ENCODE measurements around the gene ZIC1. TPM values are rescaled to one million over a fixed set of nuclear protein-coding genes. Genes with fewer than 3 reads are reported as not detected.

The ZIC1 gene
- total RNA-seq, 1 experiment from 2014 or later: not detected

GRCh38 chr3:147416931-147417330 is 7.8 kb downstream of the ZIC1 start:
- in situ Hi-C loops (cut with HindIII; ENCODE audit: low pct_unique_long_range_greater_than_20kb, low sequenced_read_pairs): no loop called here
- DNase-seq (ENCODE audit: low read depth): no peak

- in situ Hi-C loops (cut with HindIII; ENCODE audit: low pct_unique_long_range_greater_than_20kb, low sequenced_read_pairs): no loop called here
- no peak for DNase-seq (ENCODE audit: low read depth)
Observed at GRCh38 chr3:147417551-147418295, 8.6 kb downstream of the ZIC1 start.

GRCh38 chr3:147418371-147418781 is 9.2 kb downstream of the ZIC1 start:
- in situ Hi-C loops (cut with HindIII; ENCODE audit: low pct_unique_long_range_greater_than_20kb, low sequenced_read_pairs): no loop called here
- no peak for DNase-seq (ENCODE audit: low read depth)

- in situ Hi-C loops (cut with HindIII; ENCODE audit: low pct_unique_long_range_greater_than_20kb, low sequenced_read_pairs): no loop called here
- DNase-seq (ENCODE audit: low read depth): no peak
Observed at GRCh38 chr3:147418808-147419701, 9.9 kb downstream of the ZIC1 start.

GRCh38 chr3:147419781-147420224 is 10.6 kb downstream of the ZIC1 start:
- DNase-seq (ENCODE audit: low read depth): no peak
- in situ Hi-C loops (cut with HindIII; ENCODE audit: low pct_unique_long_range_greater_than_20kb, low sequenced_read_pairs): no loop called here

- in situ Hi-C loops (cut with HindIII; ENCODE audit: low pct_unique_long_range_greater_than_20kb, low sequenced_read_pairs): no loop called here
- no peak for DNase-seq (ENCODE audit: low read depth)
Observed at GRCh38 chr3:147420353-147421183, 11.4 kb downstream of the ZIC1 start.

- in situ Hi-C loops (cut with HindIII; ENCODE audit: low pct_unique_long_range_greater_than_20kb, low sequenced_read_pairs): no loop called here
- no peak for DNase-seq (ENCODE audit: low read depth)
Observed at GRCh38 chr3:147421184-147421912, 12.2 kb downstream of the ZIC1 start.

GRCh38 chr3:147422196-147422595 is 13.0 kb downstream of the ZIC1 start:
- DNase-seq (ENCODE audit: low read depth): no peak
- in situ Hi-C loops (cut with HindIII; ENCODE audit: low pct_unique_long_range_greater_than_20kb, low sequenced_read_pairs): no loop called here

- DNase-seq (ENCODE audit: low read depth): no peak
- in situ Hi-C loops (cut with HindIII; ENCODE audit: low pct_unique_long_range_greater_than_20kb, low sequenced_read_pairs): no loop called here
Observed at GRCh38 chr3:147422601-147423536, 13.7 kb downstream of the ZIC1 start.

- no peak for DNase-seq (ENCODE audit: low read depth)
- in situ Hi-C loops (cut with HindIII; ENCODE audit: low pct_unique_long_range_greater_than_20kb, low sequenced_read_pairs): no loop called here
Observed at GRCh38 chr3:147423537-147423797, 14.3 kb downstream of the ZIC1 start.

GRCh38 chr3:147423798-147424580 is 14.8 kb downstream of the ZIC1 start:
- no peak for DNase-seq (ENCODE audit: low read depth)
- in situ Hi-C loops (cut with HindIII; ENCODE audit: low pct_unique_long_range_greater_than_20kb, low sequenced_read_pairs): no loop called here

- in situ Hi-C loops (cut with HindIII; ENCODE audit: low pct_unique_long_range_greater_than_20kb, low sequenced_read_pairs): no loop called here
- DNase-seq (ENCODE audit: low read depth): no peak
Observed at GRCh38 chr3:147424581-147425387, 15.6 kb downstream of the ZIC1 start.

- in situ Hi-C loops (cut with HindIII; ENCODE audit: low pct_unique_long_range_greater_than_20kb, low sequenced_read_pairs): no loop called here
Observed at GRCh38 chr3:147425388-147425850, 16.3 kb downstream of the ZIC1 start.

GRCh38 chr3:147426931-147427330 is 17.8 kb downstream of the ZIC1 start:
- DNase-seq (ENCODE audit: low read depth): no peak
- in situ Hi-C loops (cut with HindIII; ENCODE audit: low pct_unique_long_range_greater_than_20kb, low sequenced_read_pairs): no loop called here

More at GRCh38 chr3:147425388-147425850, 16.3 kb downstream of the ZIC1 start:
- DNase-seq (ENCODE audit: low read depth): no peak

GRCh38 chr3:147427746-147428145 is 18.6 kb downstream of the ZIC1 start:
- DNase-seq (ENCODE audit: low read depth): no peak
- in situ Hi-C loops (cut with HindIII; ENCODE audit: low pct_unique_long_range_greater_than_20kb, low sequenced_read_pairs): no loop called here

GRCh38 chr3:147428326-147428725 is 19.2 kb downstream of the ZIC1 start:
- in situ Hi-C loops (cut with HindIII; ENCODE audit: low pct_unique_long_range_greater_than_20kb, low sequenced_read_pairs): no loop called here
- DNase-seq (ENCODE audit: low read depth): no peak
